GM13976 (cell line): ENCODE measurements around the gene LRRC47.

Experiments used
- DNase-seq: peaks from one replicate; pipeline ENCODE4 v3.0.0; 2012; ENCODE audit warnings: low spot score
- CTCF ChIP-seq: IDR thresholded peaks from 2 replicates; pipeline ENCODE4 v1.5.1; 2012; ENCODE audit warnings: borderline replicate concordance, mild to moderate bottlenecking; ENCODE audit not compliant: insufficient read depth; ENCODE audit errors: extremely low read depth, missing control alignments, control extremely low read depth
- in situ Hi-C: fragments of 300-500 bp; cut with MboI; formaldehyde crosslinking; loops from one replicate; pipeline ENCODE4 v1.12.0; 2022; ENCODE audit warnings: low sequenced_read_pairs, mixed read lengths, inconsistent platforms; ENCODE audit not compliant: unreplicated experiment

The LRRC47 gene

GRCh38 chr1:3795453-3796214 lies 664 bp downstream of the LRRC47 start:
- TF ChIP-seq CTCF, result no peak
- no peak for DNase-seq
- in situ Hi-C loops, result no loop called here

GRCh38 chr1:3790952-3791351 lies 5.3 kb downstream of the LRRC47 start:
- no peak for DNase-seq
- in situ Hi-C loops, result no loop called here
- no peak for TF ChIP-seq CTCF

DNA sequence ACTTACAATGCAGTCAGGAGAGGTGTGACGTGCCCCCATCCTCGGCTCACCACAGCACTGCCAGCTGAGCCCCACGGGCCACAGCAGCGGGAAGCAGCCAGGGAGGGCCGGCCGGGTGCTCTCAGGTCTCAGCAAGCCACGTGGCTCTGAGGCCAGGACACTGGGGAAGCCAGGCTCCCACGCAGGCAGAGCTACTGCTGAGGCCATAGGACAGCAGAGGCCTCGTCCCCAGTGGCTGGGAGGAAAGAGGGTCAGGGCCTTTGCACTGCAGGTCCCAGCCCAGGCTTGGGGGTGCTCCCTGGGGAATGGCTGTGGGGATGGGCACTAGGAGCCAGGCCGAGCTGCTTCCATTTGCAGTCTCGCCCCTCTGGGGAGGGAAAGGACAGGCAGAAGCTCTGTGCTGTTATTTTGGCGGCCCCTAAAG lies 5.8 kb downstream of the LRRC47 start:
- in situ Hi-C loops, result no loop called here
- no peak for DNase-seq
- no peak for TF ChIP-seq CTCF

GRCh38 chr1:3789421-3790300 lies 6.6 kb downstream of the LRRC47 start:
- DNase-seq, result no peak
- in situ Hi-C loops, result no loop called here
- no peak for TF ChIP-seq CTCF

- no peak for DNase-seq
- in situ Hi-C loops, result no loop called here
- no peak for TF ChIP-seq CTCF
Observed at GRCh38 chr1:3788756-3789420, 7.4 kb downstream of the LRRC47 start.
